Stimulated activated CD4-positive, alpha-beta T cell treated with anti-CD3 and anti-CD28 coated beads, Interleukin-12 subunit alpha, Interleukin-12 subunit beta, amount 100 ng/mL, for 24 hours (primary cell): ENCODE data around the gene ZNF678.

Experiments used
- DNase-seq, 2 experiments: peaks; one replicate each; pipeline ENCODE4 v3.0.0-alpha.2; 2020; ENCODE audit warnings: low read depth in 2 of 2

Gene ZNF678

GRCh38 chr1:227563324-227564201, at the start of gene ZNF678:
Gene ZNF678 (plus strand): TSS chr1:227563556. CDS start chr1:227650992, 87,436 bp downstream.
- peak; percentile 78 to 85 for DNase-seq

- DNase-seq = no peak
Observed at GRCh38 chr1:227518876-227519275, 44.5 kb upstream of the ZNF678 start.

GRCh38 chr1:227521782-227522181, 41.6 kb upstream of the ZNF678 start:
- no peak for DNase-seq

- no peak for DNase-seq
Observed at GRCh38 chr1:227526524-227526923, 36.8 kb upstream of the ZNF678 start.

- DNase-seq = no peak
Observed at GRCh38 chr1:227532019-227532619, 31.2 kb upstream of the ZNF678 start.

- no peak for DNase-seq
Observed at GRCh38 chr1:227540170-227541098, 22.9 kb upstream of the ZNF678 start.

GRCh38 chr1:227541129-227541528, 22.2 kb upstream of the ZNF678 start:
- no peak for DNase-seq

- no peak for DNase-seq
Observed at GRCh38 chr1:227541796-227542152, 21.6 kb upstream of the ZNF678 start.

- DNase-seq = peak; percentile 77 to 80
Observed at GRCh38 chr1:227542153-227543120, 20.9 kb upstream of the ZNF678 start.

GRCh38 chr1:227543283-227544066, 19.9 kb upstream of the ZNF678 start:
- no peak for DNase-seq

GRCh38 chr1:227544067-227545050, 19.0 kb upstream of the ZNF678 start:
- DNase-seq = no peak

GRCh38 chr1:227545361-227545760, 18.0 kb upstream of the ZNF678 start:
- DNase-seq = no peak

GRCh38 chr1:227546059-227546458, 17.3 kb upstream of the ZNF678 start:
- DNase-seq = no peak

- no peak for DNase-seq
Observed at GRCh38 chr1:227546598-227547309, 16.6 kb upstream of the ZNF678 start.

- no peak for DNase-seq
Observed at GRCh38 chr1:227547310-227548118, 15.8 kb upstream of the ZNF678 start.

- no peak for DNase-seq
Observed at GRCh38 chr1:227548119-227548397, 15.3 kb upstream of the ZNF678 start.

- DNase-seq = no peak
Observed at GRCh38 chr1:227548448-227548847, 14.9 kb upstream of the ZNF678 start.

GRCh38 chr1:227549892-227550291, 13.5 kb upstream of the ZNF678 start:
- DNase-seq = no peak
